GM12878 (cell line): ENCODE results near the gene NCAPH2. TPM values are rescaled to one million over a fixed set of nuclear protein-coding genes. Genes with fewer than 3 reads are reported as not detected.

ENCODE experiments used
- CBX5 ChIP-seq: sonication (generic); IDR thresholded peaks from 2 replicates; pipeline ENCODE4 v1.6.1; 2016; ENCODE audit warnings: low read depth, moderate library complexity, mild to moderate bottlenecking, inconsistent platforms
- CEBPB ChIP-seq, 2 experiments: fragments of 150-350 bp in 1 of 2; IDR thresholded peaks; 2 replicates each; pipeline ENCODE4 v1.6.1; 2012 to 2014; ENCODE audit warnings: low read depth in 2 of 2, low read length in 2 of 2, borderline replicate concordance in 1 of 2, inconsistent platforms in 1 of 2
- HCFC1 ChIP-seq: fragments of 150-350 bp; IDR thresholded peaks from 2 replicates; pipeline ENCODE4 v1.6.1; 2014; ENCODE audit warnings: low read length
- HDAC2 ChIP-seq: fragments of 200-600 bp; sonication (generic); IDR thresholded peaks from 2 replicates; pipeline ENCODE4 v1.6.1; 2017
- JUND ChIP-seq: IDR thresholded peaks from 2 replicates; pipeline ENCODE4 v1.6.1; 2012; ENCODE audit warnings: low read depth, mild to moderate bottlenecking, low read length, improper control_type of control experiment, moderate library complexity
- KDM1A ChIP-seq: fragments of 200-600 bp; sonication (generic); IDR thresholded peaks from 2 replicates; pipeline ENCODE4 v1.6.1; 2016; ENCODE audit warnings: borderline replicate concordance
- NR2F1 ChIP-seq: fragments of 450-650 bp; conservative IDR thresholded peaks from 2 replicates; pipeline ENCODE4 v1.6.1; 2017; ENCODE audit warnings: mild to moderate bottlenecking
- NRF1 ChIP-seq: conservative IDR thresholded peaks from 2 replicates; pipeline ENCODE4 v1.6.1; 2011; ENCODE audit warnings: mild to moderate bottlenecking, low read depth, low read length, improper control_type of control experiment
- POLR2A ChIP-seq: IDR thresholded peaks from 2 replicates; pipeline ENCODE4 v1.6.1; 2011; ENCODE audit warnings: low read depth, mild to moderate bottlenecking, low read length
- POLR2AphosphoS2 ChIP-seq: IDR thresholded peaks from 2 replicates; pipeline ENCODE4 v1.6.1; 2011; ENCODE audit warnings: low read depth, mild to moderate bottlenecking, low read length, improper control_type of control experiment, moderate library complexity
- RAD21 ChIP-seq: IDR thresholded peaks from 2 replicates; pipeline ENCODE4 v1.6.1; 2011; ENCODE audit warnings: mild to moderate bottlenecking, low read depth, low read length, moderate library complexity; ENCODE audit not compliant: insufficient read depth
- RB1 ChIP-seq: fragments of 450-650 bp; formaldehyde crosslinking; IDR thresholded peaks from 2 replicates; pipeline ENCODE4 v1.6.1; 2017; ENCODE audit warnings: mild to moderate bottlenecking, borderline replicate concordance
- SMAD1 ChIP-seq: fragments of 450-650 bp; IDR thresholded peaks from 2 replicates; pipeline ENCODE4 v1.6.1; 2018; ENCODE audit warnings: mild to moderate bottlenecking, low read depth; ENCODE audit not compliant: partially characterized antibody
- SMAD5 ChIP-seq: IDR thresholded peaks from 2 replicates; pipeline ENCODE4 v1.6.1; 2016; ENCODE audit warnings: antibody characterized with exemption, low read depth
- SMARCA5 ChIP-seq: fragments of 450-650 bp; IDR thresholded peaks from 2 replicates; pipeline ENCODE4 v1.6.1; 2017; ENCODE audit warnings: mild to moderate bottlenecking
- YBX1 ChIP-seq: fragments of 450-650 bp; IDR thresholded peaks from 2 replicates; pipeline ENCODE4 v1.6.1; 2016; ENCODE audit warnings: antibody characterized with exemption
- ZNF24 ChIP-seq: fragments of 450-650 bp; IDR thresholded peaks from 2 replicates; pipeline ENCODE4 v1.6.1; 2017; ENCODE audit warnings: antibody characterized with exemption, mild to moderate bottlenecking
- polyA plus RNA-seq, 11 experiments: library from polyadenylated mRNA; depleted of rRNA in 4 of 11; unstranded in 6 of 11; stranded (reverse) in 5 of 11; fragments of >200 nt; fragmentation: Nextera tagmentation in 4 of 11; fragmentation: Illumina TruSeq in 1 of 11; extraction: Ambion mirVana in 4 of 11; extraction: Trizol in 1 of 11; gene quantifications; 1 replicate in 1 of 11; 2 replicates in 10 of 11; pipeline versions ENCODE4 v1.2.1 to v1.2.3, GENCODE V29; 2011 to 2016; ENCODE audit warnings: inconsistent platforms in 2 of 11, missing spikeins in 2 of 11, low read depth in 1 of 11
- total RNA-seq, 4 experiments: library from RNA; depleted of rRNA in 3 of 4; stranded (reverse); fragments of >200 nt in 3 of 4; fragmentation: Illumina TruSeq in 1 of 4; extraction: Trizol in 1 of 4; gene quantifications; 2 replicates each; pipeline versions ENCODE4 v1.2.1 to v1.2.3, GENCODE V29; 2013 to 2021
- TF ChIP-seq, protein P1 (sequence below): fragments of 450-650 bp; IDR thresholded peaks from 2 replicates; pipeline ENCODE4 v1.6.1; 2018; ENCODE audit warnings: borderline replicate concordance, mild to moderate bottlenecking; ENCODE audit not compliant: partially characterized antibody
- TF ChIP-seq, protein P2 (sequence below): fragments of 450-650 bp; IDR thresholded peaks from 2 replicates; pipeline ENCODE4 v1.6.1; 2017; ENCODE audit warnings: low read depth, mild to moderate bottlenecking, moderate library complexity
- TF ChIP-seq, protein P3 (sequence below): fragments of 450-650 bp; IDR thresholded peaks from 2 replicates; pipeline ENCODE4 v1.6.1; 2017; ENCODE audit warnings: borderline replicate concordance
- TF ChIP-seq, protein P4 (sequence below): fragments of 450-650 bp; formaldehyde crosslinking; IDR thresholded peaks from 2 replicates; pipeline ENCODE4 v1.4.0; 2020; ENCODE audit warnings: mild to moderate bottlenecking, moderate library complexity
- TF ChIP-seq, protein P5 (sequence below): fragments of 150-350 bp; IDR thresholded peaks from 2 replicates; pipeline ENCODE4 v1.6.1; 2014; ENCODE audit warnings: mild to moderate bottlenecking, low read depth, low read length

The NCAPH2 gene
- total and polyA plus RNA-seq, 10 of the 15 experiments (the other 5 are each of a cell fraction or from before 2014, with no cell fraction given) = 5.0 to 110 (median 59.9) TPM

DNA sequence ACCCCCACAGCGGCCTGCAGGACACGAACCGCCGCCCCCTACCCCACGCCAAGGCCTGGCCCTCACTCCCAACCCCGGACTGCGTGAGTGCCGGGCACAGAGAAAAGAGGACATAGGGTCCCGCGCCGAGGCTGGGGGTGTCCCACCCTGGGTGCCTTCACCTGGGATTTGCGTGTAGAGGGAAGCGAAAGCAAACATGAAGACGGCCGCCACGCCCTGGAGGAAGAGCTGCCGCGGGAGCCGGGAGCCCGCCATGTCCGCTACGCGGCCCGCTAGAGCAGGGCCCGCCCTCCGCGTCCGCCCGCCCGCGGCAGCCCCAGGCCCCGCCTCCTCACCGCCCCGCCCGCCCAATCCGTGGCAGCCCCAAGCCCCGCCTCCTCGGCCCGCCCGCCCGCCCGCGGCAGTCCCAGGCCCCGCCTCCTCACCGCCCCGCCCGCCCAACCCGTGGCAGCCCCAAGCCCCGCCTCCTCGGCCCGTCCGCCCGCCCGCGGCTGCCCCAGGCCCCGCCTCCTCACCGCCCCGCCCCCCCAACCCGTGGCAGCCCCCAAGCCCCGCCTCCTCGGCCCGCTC lies 518 bp upstream of the NCAPH2 start, which contains the start of gene LMF2 (continued):
- TF ChIP-seq JUND = no peak
- TF ChIP-seq, protein P1, sequence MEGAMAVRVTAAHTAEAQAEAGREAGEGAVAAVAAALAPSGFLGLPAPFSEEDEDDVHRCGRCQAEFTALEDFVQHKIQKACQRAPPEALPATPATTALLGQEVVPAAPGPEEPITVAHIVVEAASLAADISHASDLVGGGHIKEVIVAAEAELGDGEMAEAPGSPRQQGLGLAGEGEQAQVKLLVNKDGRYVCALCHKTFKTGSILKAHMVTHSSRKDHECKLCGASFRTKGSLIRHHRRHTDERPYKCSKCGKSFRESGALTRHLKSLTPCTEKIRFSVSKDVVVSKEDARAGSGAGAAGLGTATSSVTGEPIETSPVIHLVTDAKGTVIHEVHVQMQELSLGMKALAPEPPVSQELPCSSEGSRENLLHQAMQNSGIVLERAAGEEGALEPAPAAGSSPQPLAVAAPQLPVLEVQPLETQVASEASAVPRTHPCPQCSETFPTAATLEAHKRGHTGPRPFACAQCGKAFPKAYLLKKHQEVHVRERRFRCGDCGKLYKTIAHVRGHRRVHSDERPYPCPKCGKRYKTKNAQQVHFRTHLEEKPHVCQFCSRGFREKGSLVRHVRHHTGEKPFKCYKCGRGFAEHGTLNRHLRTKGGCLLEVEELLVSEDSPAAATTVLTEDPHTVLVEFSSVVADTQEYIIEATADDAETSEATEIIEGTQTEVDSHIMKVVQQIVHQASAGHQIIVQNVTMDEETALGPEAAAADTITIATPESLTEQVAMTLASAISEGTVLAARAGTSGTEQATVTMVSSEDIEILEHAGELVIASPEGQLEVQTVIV = no peak
- TF ChIP-seq CBX5 = no peak
- no peak for TF ChIP-seq SMAD1
- TF ChIP-seq YBX1 = no peak
- no peak for TF ChIP-seq NRF1
- TF ChIP-seq, protein P2, sequence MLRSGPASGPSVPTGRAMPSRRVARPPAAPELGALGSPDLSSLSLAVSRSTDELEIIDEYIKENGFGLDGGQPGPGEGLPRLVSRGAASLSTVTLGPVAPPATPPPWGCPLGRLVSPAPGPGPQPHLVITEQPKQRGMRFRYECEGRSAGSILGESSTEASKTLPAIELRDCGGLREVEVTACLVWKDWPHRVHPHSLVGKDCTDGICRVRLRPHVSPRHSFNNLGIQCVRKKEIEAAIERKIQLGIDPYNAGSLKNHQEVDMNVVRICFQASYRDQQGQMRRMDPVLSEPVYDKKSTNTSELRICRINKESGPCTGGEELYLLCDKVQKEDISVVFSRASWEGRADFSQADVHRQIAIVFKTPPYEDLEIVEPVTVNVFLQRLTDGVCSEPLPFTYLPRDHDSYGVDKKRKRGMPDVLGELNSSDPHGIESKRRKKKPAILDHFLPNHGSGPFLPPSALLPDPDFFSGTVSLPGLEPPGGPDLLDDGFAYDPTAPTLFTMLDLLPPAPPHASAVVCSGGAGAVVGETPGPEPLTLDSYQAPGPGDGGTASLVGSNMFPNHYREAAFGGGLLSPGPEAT = 0 out of 2 replicates have a peak, but pooled peaks have one; percentile 18
- no peak for TF ChIP-seq SMARCA5
- TF ChIP-seq, protein P3, sequence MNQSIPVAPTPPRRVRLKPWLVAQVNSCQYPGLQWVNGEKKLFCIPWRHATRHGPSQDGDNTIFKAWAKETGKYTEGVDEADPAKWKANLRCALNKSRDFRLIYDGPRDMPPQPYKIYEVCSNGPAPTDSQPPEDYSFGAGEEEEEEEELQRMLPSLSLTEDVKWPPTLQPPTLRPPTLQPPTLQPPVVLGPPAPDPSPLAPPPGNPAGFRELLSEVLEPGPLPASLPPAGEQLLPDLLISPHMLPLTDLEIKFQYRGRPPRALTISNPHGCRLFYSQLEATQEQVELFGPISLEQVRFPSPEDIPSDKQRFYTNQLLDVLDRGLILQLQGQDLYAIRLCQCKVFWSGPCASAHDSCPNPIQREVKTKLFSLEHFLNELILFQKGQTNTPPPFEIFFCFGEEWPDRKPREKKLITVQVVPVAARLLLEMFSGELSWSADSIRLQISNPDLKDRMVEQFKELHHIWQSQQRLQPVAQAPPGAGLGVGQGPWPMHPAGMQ = no peak
- TF ChIP-seq RB1 = peak; percentile 76; the same call in 1 of the 2 replicates
- TF ChIP-seq NR2F1 = no peak
- peak; percentile 30; the same call in 1 of the 2 replicates for TF ChIP-seq POLR2AphosphoS2
- no peak for TF ChIP-seq KDM1A
- no peak for TF ChIP-seq RAD21
- TF ChIP-seq CEBPB (IDR thresholded peaks at IDR 0.05; ENCODE audit: borderline replicate concordance in 1 of 2, low read depth in 2 of 2, low read length in 2 of 2) = no peak
- no peak for TF ChIP-seq ZNF24
- no peak for TF ChIP-seq HDAC2
- TF ChIP-seq, protein P4, sequence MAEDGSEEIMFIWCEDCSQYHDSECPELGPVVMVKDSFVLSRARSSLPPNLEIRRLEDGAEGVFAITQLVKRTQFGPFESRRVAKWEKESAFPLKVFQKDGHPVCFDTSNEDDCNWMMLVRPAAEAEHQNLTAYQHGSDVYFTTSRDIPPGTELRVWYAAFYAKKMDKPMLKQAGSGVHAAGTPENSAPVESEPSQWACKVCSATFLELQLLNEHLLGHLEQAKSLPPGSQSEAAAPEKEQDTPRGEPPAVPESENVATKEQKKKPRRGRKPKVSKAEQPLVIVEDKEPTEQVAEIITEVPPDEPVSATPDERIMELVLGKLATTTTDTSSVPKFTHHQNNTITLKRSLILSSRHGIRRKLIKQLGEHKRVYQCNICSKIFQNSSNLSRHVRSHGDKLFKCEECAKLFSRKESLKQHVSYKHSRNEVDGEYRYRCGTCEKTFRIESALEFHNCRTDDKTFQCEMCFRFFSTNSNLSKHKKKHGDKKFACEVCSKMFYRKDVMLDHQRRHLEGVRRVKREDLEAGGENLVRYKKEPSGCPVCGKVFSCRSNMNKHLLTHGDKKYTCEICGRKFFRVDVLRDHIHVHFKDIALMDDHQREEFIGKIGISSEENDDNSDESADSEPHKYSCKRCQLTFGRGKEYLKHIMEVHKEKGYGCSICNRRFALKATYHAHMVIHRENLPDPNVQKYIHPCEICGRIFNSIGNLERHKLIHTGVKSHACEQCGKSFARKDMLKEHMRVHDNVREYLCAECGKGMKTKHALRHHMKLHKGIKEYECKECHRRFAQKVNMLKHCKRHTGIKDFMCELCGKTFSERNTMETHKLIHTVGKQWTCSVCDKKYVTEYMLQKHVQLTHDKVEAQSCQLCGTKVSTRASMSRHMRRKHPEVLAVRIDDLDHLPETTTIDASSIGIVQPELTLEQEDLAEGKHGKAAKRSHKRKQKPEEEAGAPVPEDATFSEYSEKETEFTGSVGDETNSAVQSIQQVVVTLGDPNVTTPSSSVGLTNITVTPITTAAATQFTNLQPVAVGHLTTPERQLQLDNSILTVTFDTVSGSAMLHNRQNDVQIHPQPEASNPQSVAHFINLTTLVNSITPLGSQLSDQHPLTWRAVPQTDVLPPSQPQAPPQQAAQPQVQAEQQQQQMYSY = no peak
- TF ChIP-seq HCFC1 = no peak
- TF ChIP-seq, protein P5, sequence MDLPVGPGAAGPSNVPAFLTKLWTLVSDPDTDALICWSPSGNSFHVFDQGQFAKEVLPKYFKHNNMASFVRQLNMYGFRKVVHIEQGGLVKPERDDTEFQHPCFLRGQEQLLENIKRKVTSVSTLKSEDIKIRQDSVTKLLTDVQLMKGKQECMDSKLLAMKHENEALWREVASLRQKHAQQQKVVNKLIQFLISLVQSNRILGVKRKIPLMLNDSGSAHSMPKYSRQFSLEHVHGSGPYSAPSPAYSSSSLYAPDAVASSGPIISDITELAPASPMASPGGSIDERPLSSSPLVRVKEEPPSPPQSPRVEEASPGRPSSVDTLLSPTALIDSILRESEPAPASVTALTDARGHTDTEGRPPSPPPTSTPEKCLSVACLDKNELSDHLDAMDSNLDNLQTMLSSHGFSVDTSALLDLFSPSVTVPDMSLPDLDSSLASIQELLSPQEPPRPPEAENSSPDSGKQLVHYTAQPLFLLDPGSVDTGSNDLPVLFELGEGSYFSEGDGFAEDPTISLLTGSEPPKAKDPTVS = no peak
- TF ChIP-seq SMAD5 = no peak
- peak; percentile 68 for TF ChIP-seq POLR2A
